HG03378 (cell line): ENCODE data around the gene KRT82.
"Not testable (repeated sequence)": the region's sequence is repeated elsewhere in the genome, so short reads cannot be mapped to it uniquely, and the experiment has no call there.

Experiments
- ATAC-seq: cut with Tn5 transposase; IDR thresholded peaks from one replicate; pipeline ENCODE4 v1.9.1; 2021; ENCODE audit warnings: mild to moderate bottlenecking, moderate library complexity; ENCODE audit not compliant: unreplicated experiment

The KRT82 gene

DNA sequence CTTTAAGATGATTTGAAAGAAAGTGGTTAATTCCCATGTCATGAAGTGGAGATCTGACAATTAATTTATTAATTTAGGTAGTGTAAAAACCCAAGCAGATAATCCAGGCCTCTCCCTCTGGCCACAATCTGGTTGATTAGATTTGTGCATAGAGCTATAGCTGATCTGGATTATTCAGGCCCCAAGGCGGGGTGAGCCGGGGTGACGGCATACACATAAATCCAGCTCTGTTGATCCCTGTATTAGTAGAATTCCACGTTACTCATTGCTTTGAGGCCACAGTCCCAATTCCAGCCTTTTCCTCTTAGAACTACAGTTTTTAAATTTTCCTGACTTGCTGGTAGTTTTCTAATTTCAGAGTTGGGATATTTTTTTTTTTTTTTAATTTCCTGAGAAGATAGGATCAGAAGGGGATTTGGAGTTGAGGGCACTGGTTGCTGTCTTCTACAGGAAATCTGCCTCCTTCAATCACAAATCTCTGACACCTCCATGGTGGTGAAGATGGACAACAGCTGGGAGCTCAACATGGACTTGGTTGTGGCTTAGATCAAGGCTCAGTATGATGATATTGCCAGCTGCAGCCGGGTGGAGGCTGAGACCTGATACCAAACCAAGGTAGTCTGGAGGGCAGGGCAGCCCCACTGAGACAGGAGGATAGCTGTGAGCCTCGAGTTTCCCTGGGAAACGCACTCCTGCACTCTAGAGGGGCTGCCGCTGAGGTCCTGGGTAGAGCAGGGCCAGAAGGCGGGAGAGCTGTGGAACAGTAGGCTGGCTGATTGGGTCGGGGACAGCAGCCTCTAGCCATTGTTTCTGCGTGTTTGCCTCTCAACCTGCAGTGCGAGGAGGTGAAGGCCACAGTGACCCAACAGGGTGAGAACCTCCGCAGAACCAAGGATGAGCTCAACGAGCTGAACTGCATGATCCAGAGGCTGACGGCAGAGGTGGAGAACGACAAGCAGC, 58.3 kb downstream of the KRT82 start:
- no peak for ATAC-seq

DNA sequence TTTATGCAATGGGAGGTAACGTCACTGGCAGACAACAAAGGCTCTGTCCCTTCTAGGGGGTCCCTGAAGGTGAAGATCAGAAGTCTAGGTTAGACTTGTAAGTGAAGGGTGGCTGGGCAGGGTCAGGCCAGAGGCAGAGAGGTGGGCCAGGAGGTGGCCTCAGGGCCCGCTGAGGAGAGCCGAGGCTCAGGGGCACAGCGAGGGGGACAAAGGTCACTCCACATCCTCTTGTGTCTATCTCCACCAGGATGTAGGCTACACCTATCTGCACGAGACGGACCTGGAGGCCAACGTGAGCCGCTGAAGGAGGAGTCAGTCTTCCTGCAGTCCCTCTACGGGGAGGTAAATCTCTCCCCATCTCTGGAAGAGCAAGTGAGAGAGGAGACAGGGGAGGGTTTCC, 59.1 kb downstream of the KRT82 start:
- ATAC-seq, result no peak

DNA sequence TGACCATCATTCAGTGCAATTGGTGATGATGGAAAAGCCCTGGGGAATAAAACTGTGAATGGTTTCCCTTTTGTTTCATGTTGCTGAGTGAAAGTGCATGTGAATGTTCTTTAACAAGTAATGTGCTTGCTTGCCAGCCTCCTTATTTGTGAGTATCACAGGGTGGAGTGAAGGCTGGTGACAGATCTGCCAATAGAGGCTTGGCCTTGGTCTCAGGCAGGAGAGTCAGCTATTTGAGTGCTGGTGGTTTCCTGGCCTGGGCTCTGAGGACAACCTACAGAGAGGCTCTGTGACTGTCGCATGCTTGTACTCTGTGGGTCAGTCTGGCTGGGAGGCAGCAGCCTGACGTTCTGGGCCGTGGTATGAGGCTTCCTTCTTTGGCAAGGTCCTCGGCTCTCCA, 59.5 kb downstream of the KRT82 start:
- ATAC-seq, result no peak

DNA sequence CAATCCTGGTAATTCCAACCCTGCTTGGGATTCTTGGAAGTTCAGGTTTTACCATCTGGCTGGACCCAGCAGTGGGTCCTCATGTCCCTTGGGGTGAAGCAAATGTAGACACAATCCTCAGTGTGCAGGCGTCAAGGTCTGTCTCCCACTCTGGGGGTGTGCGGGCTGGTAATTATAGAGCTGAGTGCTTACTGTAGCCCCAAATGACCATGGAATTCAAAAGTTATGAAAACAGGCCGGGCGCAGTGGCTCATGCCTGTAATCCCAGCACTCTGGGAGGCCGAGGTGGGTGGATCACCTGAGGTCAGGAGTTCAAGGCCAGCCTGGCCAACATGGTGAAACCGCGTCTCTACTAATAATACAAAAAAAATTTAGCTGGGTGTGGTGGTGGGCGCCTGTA, 61.1 kb downstream of the KRT82 start:
- not testable (repeated sequence) for ATAC-seq

- ATAC-seq, result no peak
Measured at GRCh38 chr12:52344111-52344510, 62.0 kb downstream of the KRT82 start.
